ENCODE measurements around the gene UQCR11.

DNA sequence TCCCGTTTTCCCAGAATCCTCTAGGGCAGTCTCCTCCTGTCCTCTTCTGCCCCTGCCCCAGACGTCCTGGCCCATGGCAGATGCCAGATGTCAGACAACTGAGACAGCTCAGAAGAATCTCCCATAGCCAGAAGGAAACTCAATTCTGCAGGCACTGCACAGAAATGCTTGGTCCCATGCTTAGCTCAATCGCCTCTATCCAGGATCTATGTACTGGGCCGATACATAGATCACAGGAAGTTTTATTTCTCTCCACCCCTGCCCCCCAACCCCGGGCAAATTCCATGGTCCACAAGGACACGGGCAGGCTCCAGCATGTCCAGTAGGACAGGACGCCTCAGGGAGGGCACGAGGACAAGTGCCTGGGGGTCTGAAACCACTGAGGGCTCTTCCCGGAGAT, 17.4 kb downstream of the UQCR11 start:
- TF ChIP-seq, protein P1, sequence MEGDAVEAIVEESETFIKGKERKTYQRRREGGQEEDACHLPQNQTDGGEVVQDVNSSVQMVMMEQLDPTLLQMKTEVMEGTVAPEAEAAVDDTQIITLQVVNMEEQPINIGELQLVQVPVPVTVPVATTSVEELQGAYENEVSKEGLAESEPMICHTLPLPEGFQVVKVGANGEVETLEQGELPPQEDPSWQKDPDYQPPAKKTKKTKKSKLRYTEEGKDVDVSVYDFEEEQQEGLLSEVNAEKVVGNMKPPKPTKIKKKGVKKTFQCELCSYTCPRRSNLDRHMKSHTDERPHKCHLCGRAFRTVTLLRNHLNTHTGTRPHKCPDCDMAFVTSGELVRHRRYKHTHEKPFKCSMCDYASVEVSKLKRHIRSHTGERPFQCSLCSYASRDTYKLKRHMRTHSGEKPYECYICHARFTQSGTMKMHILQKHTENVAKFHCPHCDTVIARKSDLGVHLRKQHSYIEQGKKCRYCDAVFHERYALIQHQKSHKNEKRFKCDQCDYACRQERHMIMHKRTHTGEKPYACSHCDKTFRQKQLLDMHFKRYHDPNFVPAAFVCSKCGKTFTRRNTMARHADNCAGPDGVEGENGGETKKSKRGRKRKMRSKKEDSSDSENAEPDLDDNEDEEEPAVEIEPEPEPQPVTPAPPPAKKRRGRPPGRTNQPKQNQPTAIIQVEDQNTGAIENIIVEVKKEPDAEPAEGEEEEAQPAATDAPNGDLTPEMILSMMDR (IDR thresholded peaks at IDR 0.05; ENCODE audit: low read length) = no peak
- TF ChIP-seq EZH2 (optimal IDR thresholded peaks at IDR 0.05; ENCODE audit: low read depth, low read length) (no peak), EZH2phosphoT487 (IDR thresholded peaks at IDR 0.05; ENCODE audit: low read length) (no peak)

Measured in MM.1S (cell line).